ENCODE data around the gene EXO5. TPM values are rescaled to one million over a fixed set of nuclear protein-coding genes. Genes with fewer than 3 reads are reported as not detected.

EXO5 gene
- polyA plus RNA-seq = 4.6 TPM in 1 of 2 replicates, not detected in the other

GRCh38 chr1:40508375-40509341 lies at the start of gene EXO5:
TSS of gene EXO5 (plus strand) at chr1:40508767. CDS start at chr1:40514545, 5,778 bp downstream.

GRCh38 chr1:40476924-40477677 lies 31.5 kb upstream of the EXO5 start, which contains the start of gene ZFP69:
TSS of gene ZFP69 (plus strand) at chr1:40477290. CDS start at chr1:40479362, 2,072 bp downstream.

GRCh38 chr1:40531381-40532061 lies 23.0 kb downstream of the EXO5 start, which contains the start of gene ZNF684:
TSS of gene ZNF684 (plus strand) at chr1:40531637. CDS start at chr1:40533167, 1,530 bp downstream.

Other genes with a start within 250 kb of the EXO5 start
- 0.29 and 0.51 TPM in 2 replicates for gene COL9A2, start 191.5 kb upstream of the EXO5 start, polyA plus RNA-seq
- gene SMAP2, start 135.0 kb upstream of the EXO5 start, polyA plus RNA-seq = 95.3 and 110 TPM in 2 replicates
- gene ZFP69B, start 58.3 kb upstream of the EXO5 start, polyA plus RNA-seq = 0.78 and 1.2 TPM in 2 replicates
- gene ZFP69, start 31.5 kb upstream of the EXO5 start, polyA plus RNA-seq = 1.8 and 1.9 TPM in 2 replicates
- 13.3 and 16.6 TPM in 2 replicates for gene ZNF684, start 22.9 kb downstream of the EXO5 start, polyA plus RNA-seq
- 0.28 and 5.0 TPM in 2 replicates for gene RIMS3, start 156.9 kb downstream of the EXO5 start, polyA plus RNA-seq
- 21.3 and 28.1 TPM in 2 replicates for gene NFYC, start 182.9 kb downstream of the EXO5 start, polyA plus RNA-seq

Measured in Purkinje cell (primary cell).